Hematopoietic multipotent progenitor cell treated with erythropoietin and hydrocortisone succinate and interleukin-3 and kit ligand, for 15 days (in vitro differentiated cells): ENCODE data around the gene SAMHD1.
A peak's percentile ranks its signal among the peaks of the same experiment; 100 is the strongest.
"Not testable (repeated sequence)": the region's sequence is repeated elsewhere in the genome, so short reads cannot be mapped to it uniquely, and the experiment has no call there.

ENCODE experiments used
- DNase-seq: peaks from one replicate; pipeline ENCODE4 v3.0.0-alpha.2; 2015; ENCODE audit warnings: low spot score

The SAMHD1 gene

DNA sequence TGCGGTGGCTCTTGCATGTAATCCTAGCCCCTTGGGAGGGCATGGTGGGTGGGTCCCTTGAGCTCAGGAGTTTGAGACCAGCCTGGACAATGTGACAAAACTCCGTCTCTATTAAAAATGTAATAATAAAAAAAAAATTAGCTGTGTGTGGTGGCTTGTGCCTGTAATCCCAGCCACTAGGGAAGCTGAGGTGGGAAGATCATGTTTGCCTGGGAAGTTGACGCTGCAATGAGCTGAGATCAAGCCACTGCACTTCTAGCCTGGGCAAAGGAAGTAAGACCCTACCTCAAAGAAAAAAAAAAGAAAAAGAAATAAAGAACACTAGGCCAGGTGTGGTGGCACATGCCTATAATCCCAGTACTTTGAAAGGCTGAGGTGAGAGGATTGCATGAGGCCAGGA, 4.5 kb upstream of the SAMHD1 start:
- no peak for DNase-seq

- no peak for DNase-seq
Measured at GRCh38 chr20:36951979-36952738, 651 bp upstream of the SAMHD1 start.

DNA sequence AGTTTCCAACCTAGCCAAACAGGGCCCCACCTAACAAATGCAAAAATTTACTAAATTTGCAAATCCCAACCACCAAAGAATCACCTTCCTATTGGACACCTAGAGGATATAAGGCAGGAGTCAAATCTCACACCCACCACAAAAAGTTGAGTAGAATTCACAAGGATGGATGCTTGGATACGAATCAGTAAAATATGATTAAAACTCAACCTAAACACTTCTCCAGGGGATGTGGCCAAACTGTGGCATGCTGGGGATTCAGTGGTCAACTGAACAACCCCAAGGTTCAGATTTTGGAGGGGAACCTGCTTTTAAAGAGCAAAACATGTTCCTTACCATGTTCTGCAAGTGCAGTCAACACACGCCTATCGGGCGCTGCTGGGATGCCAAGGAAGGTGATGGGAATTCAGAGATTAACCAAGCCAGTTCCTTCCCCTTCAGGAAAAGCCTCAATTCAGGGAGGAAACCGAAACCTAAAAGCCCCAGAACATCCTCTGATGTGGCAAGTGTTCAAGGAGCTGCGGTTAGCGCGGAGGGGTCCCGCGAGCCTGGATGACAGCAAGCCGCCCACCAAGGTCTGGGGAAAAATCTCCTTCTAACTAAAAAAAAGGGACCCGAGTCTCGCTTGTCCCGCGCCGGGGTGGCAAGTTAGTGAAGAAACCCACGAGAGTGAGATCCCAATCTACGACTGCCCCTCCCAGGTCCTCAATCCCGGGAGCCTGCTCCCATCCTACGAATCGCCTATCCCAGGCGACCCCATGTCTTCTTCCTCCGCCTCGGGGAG, 902 bp downstream of the SAMHD1 start:
- no peak for DNase-seq

DNA sequence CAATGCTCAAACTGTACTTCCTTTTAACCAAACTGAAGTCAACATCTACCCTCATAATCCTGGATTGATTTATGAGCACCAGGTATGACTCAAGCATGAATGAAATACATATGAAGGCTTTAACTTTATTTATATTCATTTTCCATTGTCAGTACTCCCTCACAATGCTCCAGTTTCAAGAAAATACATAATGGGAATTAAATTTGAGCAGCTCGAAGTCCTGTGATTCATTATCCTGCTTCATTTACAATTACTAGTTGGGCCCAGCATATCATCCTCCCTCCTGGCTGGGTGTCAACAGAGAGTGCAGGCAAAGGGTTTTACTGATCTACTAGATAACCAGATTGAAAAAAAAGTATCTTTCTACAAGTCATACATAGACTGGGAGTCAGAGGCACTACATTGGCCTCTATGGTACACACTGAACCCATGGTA, 10.1 kb downstream of the SAMHD1 start:
- DNase-seq, result no peak

GRCh38 chr20:36937402-36937770, 14.1 kb downstream of the SAMHD1 start:
- no peak for DNase-seq

- DNase-seq, result not testable (repeated sequence)
Measured at GRCh38 chr20:36936761-36937401, 14.6 kb downstream of the SAMHD1 start.

DNA sequence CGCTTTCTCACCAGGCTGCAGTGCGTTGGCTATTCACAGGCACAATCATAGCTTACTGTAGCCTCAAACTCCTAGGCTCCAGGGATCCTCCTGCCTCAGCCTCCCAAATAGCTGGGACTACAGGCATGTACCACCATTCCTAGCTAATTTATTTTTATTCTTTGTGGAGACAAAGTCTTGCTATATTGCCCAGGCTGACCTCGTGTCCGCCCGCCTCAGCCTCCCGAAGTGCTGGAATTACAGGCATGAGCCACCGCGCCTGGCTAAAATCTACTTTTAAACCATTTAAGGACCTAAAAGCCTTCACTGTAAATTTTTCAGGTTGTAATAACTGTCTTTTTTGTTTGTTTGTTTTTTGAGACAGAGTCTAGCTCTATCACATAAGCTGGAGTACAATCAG, 15.2 kb downstream of the SAMHD1 start:
- no peak for DNase-seq

GRCh38 chr20:36933571-36933970, 17.9 kb downstream of the SAMHD1 start:
- DNase-seq, result not testable (repeated sequence)

DNA sequence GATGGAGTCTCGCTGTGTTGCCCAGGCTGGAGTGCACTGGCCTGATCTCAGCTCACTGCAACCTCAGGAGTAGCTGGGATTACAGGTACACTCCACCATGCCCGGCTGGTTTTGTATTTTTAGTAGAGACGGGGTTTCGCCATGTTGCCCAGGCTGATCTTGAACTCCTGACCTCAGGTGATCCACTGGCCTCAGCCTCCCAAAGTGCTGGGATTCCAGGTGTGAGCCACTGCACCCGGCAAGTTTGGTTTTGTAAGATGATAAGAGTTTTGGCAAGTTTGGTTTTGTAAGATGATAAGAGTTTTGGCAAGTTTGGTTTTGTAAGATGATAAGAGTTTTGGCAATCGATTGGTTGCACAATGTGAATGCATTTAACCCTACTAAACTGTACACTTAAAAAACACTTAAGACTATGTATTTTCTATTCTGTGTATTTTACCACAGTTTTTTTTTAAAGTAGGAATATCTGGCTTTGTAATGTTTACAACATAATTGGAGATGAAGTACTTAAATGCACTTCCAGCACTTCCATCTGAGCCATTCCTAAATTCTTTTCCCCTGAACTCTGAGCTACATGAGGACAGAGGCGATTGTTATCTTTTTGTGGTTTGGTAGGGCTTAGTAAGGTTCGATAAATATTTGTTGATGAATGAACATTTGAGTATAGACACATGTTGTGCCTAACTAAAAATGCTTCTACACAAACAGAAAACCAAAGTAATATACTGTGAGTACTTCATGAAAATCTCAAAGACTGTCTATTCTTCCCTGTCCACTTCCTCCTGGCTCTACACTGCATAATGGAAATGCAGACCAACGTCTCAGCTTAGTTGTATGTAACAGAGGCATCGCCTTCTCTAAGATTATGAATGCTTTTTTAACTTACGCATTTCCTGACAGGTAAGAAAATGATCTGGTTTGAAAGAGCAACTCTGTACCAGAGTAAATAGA, 18.8 kb downstream of the SAMHD1 start:
- DNase-seq, result no peak

- DNase-seq, result not testable (repeated sequence)
Measured at GRCh38 chr20:36932067-36932466, 19.4 kb downstream of the SAMHD1 start.

DNA sequence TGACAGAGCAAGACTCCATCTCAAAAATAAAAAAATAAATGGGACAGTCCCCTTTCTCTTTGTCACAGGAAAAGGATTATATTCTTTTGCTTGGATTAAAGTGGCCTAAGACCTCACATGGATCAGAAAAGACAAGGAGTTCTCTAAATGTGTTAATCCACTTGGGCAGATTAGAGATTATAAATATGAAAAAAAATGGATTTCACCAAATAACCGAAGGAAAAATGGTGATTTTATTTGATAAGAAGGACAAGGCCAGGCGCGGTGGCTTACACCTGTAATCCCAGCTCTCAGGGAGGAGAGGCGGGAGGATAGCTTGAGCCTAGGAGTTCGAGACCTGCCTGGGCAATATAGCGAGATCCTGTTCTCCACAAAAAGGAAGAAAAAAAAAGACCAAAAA, 21.8 kb downstream of the SAMHD1 start:
- DNase-seq, result no peak

DNA sequence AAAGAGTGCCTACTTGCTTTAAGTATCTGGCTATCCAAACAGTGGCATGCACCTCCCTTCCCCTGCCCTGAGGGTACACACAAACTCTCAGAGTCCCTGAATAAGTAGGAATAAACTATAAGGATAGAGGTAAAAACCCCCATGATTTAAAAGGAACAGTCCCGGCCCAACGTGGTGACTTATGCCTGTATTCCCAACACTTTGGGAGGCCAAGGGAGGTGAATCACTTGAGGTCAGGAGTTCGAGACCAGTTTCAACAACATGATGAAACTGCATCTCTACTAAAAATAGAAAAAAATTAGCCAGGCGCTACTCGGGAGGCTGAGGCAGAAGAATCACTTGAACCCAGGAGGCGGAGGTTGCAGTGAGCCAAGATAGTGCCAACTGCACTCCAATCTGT, 22.2 kb downstream of the SAMHD1 start:
- DNase-seq, result no peak

DNA sequence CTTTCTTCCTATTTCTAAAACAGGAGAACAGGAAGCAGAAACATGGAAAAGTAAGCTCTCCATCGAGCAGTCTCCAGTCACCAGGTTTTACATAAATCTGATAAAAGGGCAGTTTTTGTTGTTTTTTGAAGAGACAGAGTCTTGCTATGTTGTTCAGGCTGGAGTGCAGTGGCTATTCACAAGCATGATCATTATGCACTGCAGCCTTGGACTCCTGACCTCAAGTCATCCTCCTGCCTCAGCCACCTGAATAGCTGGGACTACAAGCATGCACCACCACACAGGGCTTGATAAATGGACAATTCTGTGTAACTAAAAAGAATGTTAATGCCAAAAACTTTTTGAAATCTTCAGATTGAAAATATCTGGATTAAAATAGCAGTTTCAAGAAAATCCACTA, 23.8 kb downstream of the SAMHD1 start:
- no peak for DNase-seq

GRCh38 chr20:36926653-36927200, 24.8 kb downstream of the SAMHD1 start:
- DNase-seq, result no peak

DNA sequence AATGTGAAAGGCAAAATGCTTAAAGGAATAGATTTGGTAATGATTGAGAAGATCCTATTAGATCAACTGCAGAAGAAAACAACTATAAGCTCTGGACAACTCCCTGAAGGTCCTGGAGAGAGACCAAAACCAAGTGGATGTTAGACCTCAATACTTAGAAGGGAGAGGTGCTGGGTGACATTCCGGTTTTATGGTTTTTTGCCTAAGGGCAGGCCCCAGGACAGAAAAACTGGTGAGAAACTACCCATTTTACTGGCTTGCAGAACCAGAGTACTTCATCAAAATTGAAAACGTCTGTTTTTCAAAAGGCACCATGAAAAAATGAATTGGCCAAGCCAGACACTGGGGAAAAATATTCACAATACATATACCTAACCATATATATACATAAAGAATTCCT, 26.3 kb downstream of the SAMHD1 start:
- no peak for DNase-seq

GRCh38 chr20:36924167-36925045, 27.1 kb downstream of the SAMHD1 start:
- peak; percentile 21 for DNase-seq

DNA sequence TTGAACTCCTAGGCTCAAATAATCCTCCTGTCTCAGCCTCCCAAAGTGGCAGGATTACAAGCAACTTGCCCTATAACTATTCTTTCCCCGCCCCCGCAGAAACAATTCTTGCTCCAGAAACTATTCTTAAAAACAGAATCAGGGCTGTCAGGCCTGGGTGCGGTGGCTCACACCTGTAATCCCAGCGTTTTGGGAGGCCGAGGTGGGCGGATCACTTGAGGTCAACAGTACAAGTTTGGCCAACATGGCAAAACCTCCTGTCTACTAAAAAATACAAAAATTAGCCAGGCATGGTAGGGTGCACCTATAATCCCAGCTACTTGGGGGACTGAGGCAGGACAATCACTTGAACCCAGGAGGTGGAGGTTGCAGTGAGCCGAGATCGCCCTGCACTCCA, 31.2 kb downstream of the SAMHD1 start:
- DNase-seq, result no peak

GRCh38 chr20:36919715-36920333, 31.7 kb downstream of the SAMHD1 start:
- DNase-seq, result peak; percentile 69

DNA sequence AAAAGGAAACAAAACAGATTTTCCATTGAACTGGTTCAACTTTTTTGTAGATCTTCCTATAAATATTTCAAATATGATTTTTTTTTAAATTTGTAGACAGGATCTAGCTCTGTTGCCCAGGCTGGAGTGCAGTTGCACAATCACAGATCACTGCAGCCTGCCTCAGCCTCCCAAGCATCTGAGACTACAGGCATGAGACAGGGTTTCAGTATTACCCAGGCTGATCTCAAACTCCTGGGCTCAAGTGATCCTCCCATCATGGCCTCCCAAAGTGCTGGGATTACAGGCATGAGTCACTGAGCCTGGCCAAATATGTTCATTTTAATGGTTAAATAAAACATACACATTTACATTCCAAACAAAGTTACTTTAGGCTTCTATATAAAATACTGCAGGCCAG, 33.6 kb downstream of the SAMHD1 start:
- no peak for DNase-seq

- no peak for DNase-seq
Measured at GRCh38 chr20:36917240-36917639, 34.3 kb downstream of the SAMHD1 start.
